Mucosa of rectum (tissue), 2 donors: ENCODE results near the gene FBXL14.

ENCODE experiments used
- H3K27ac ChIP-seq, 2 donors: one replicate each; pipeline ENCODE4 v1.7.0; 2013; ENCODE audit warnings: inconsistent platforms in 2 of 2, low read depth in 2 of 2, low read length in 2 of 2
- H3K27me3 ChIP-seq, 2 donors: one replicate each; pipeline ENCODE4 v1.7.0; 2013; ENCODE audit warnings: low read length in 2 of 2; ENCODE audit not compliant: control insufficient read depth in 2 of 2, insufficient read depth in 2 of 2
- H3K36me3 ChIP-seq, 2 donors: one replicate each; pipeline ENCODE4 v1.7.0; 2013; ENCODE audit warnings: low read length in 2 of 2; ENCODE audit not compliant: control insufficient read depth in 2 of 2, insufficient read depth in 2 of 2
- H3K4me1 ChIP-seq, 2 donors: one replicate each; pipeline ENCODE4 v1.7.0; 2013; ENCODE audit warnings: low read length in 2 of 2, mild to moderate bottlenecking in 1 of 2; ENCODE audit not compliant: control insufficient read depth in 2 of 2, insufficient read depth in 2 of 2
- H3K4me3 ChIP-seq, 2 donors: one replicate each; pipeline ENCODE4 v1.7.0; 2013; ENCODE audit warnings: low read length in 2 of 2
- H3K9ac ChIP-seq, 2 donors: one replicate each; pipeline ENCODE4 v1.7.0; 2013; ENCODE audit warnings: low read length in 2 of 2, low read depth in 1 of 2, mild to moderate bottlenecking in 1 of 2
- H3K9me3 ChIP-seq, 2 donors: one replicate each; pipeline ENCODE4 v1.7.0; 2013; ENCODE audit warnings: low read length in 2 of 2; ENCODE audit not compliant: control insufficient read depth in 2 of 2
- donor health status: healthy.
- donor health status: Normal muscosa, but diverticular disease.

FBXL14 gene

DNA sequence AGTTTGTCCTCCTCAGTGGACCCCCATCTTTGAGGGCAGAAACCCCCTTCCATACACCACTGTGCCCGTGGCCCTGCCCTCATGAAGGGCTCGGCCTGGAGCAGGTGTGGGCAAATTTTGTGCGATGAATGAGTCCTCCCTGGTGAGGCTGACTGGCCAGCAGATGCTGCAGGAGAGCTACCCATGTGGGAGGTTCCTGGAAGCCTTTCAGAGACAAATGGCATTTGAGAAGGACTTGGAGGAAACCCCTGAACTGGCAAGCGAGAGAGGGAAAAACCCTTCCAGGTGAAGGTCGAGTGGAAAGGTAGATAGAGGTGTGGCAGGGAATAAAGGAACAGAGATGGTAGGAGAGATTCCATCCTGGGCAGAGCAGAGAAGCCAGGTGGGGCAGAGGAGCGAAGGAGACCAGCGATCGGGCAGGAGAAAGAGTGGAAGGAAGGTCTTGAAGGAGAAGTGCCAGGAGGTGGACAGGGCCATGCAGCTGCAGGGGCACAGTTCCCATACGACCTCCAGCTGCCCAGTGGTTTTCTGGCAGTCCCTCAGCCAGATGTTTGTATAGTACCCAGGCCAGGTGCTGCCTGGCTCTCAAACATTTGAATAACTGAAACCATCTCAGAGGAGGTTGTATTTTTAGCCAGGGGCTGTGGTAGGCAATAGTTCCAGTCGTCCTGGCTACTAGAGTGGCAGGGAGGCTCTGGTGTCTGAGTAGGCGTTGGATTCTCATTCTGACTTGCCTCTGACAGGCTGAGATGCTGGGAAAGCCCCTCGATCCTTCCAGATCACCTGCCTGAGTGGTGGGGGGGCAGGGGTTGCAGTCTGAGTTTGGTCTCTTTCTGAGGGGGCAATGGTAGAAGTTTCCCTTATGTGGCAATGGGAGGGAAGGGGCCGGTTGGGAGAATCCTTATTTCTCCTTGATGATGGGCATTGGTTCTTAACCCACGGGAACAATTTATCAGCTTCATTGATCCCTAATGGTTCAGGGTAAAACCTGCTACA lies 40.1 kb downstream of the FBXL14 start:
- Histone ChIP-seq H3K27ac (peak overlapping the region in 1 of 2 donors; percentile 58), H3K27me3 (no peaks in the 10 kb centered on the region), H3K9ac (no peak overlapping the region), H3K4me3 (no peak overlapping the region), H3K36me3 (no peaks in the 10 kb centered on the region), H3K9me3 (no peaks in the 10 kb centered on the region), H3K4me1 (peaks cover 3% of the 10 kb centered on the region in 2 donors)

DNA sequence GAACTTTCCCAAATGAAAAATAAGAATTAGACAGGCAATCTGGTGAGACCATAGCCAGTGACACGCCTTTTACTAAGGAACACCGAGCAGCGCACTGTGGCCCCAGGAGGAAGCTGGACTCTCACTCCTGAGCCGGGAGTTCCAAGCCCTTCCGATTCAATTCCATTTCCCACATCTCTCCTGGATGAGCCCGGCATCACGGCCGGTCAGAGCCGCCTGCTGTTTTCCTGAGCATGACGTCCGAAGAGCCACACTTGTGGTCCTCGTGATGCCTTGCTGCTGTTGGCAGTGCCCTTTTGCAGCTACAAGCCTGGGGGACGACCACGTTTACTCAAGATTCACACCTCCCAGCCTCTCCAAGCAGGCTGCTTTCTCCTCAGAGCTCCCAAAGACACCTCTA lies 40.8 kb downstream of the FBXL14 start:
- Histone ChIP-seq H3K36me3 (no peaks in the 10 kb centered on the region), H3K9ac (no peak overlapping the region), H3K27me3 (no peaks in the 10 kb centered on the region), H3K4me1 (peaks cover 3% of the 10 kb centered on the region in 2 donors), H3K9me3 (no peaks in the 10 kb centered on the region), H3K4me3 (no peak overlapping the region), H3K27ac (peak overlapping the region in 1 of 2 donors; percentile 58)

DNA sequence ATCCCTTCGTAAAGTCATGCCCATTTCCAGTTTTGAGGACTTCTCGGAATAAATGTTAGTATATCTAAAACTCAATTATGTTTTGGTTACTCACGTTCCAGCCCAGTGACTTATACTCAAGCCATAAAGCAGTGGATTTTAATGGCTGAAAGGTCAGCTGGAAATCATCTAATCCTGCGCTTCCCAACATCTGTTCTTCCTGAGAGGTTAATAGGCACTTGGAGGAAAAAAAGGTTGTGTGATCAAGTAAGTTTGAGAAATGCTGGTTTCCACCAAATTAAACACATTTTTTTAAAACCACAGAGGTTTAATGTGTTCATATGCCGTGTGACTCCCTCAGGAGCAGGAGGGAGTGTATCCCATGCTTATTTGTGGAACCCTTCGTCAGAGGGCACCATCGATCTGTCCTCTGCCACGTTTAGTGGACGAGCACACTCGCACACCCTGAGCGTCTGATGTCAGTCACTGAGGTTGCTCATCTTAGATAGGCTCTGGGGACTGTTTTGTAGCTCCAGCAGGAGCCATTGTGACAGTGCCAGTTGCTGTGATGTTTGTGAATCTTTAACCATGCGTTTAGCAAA lies 41.4 kb downstream of the FBXL14 start:
- Histone ChIP-seq H3K9ac (no peak overlapping the region), H3K27me3 (no peaks in the 10 kb centered on the region), H3K4me1 (peaks cover 3% of the 10 kb centered on the region in 2 donors), H3K36me3 (no peaks in the 10 kb centered on the region), H3K9me3 (no peaks in the 10 kb centered on the region), H3K27ac (no peak overlapping the region), H3K4me3 (no peak overlapping the region)

DNA sequence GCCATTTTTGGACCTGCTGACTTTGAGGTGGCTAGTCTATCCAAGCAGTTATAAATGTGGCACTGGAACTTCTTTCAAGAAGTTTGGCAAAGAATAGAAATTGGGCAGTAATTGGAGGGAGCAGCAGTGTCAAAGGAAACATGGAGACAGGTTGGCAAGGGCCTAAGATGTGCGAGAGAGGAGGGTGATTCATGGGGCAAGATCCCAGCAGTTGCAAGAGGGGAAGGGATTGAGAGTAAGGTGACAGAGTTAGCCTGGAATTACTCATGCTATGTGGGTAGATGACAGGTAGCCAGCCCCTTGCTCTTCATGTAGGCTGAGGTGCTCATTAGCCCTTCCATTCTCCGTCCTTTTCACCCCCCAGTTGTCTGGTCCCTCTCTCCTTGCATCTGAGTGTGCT lies 42.2 kb downstream of the FBXL14 start:
- Histone ChIP-seq H3K4me1 (peaks cover 3% of the 10 kb centered on the region in 2 donors), H3K9ac (no peak overlapping the region), H3K4me3 (no peak overlapping the region), H3K36me3 (no peaks in the 10 kb centered on the region), H3K9me3 (no peaks in the 10 kb centered on the region), H3K27me3 (no peaks in the 10 kb centered on the region), H3K27ac (peak overlapping the region in 1 of 2 donors; percentile 38)

DNA sequence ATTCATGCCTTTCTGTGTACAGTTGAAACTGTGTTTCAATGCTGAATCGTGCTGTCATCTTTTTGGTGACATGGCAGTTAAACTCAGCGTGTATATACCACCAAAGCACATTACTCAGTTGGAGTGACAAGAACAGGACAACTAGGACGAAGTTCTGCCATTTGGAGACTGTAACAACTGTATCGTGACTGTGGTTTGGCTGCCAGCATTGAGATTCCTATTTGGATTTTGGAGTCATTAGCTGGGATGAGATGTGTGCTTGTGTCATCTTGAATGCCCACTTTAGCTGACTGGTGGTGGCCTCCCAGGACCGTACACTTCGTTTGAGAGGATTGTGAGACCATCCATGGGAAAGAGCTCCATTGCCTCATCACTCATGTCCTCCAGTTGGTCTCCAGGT lies 42.9 kb downstream of the FBXL14 start:
- Histone ChIP-seq H3K4me1 (peaks cover 3% of the 10 kb centered on the region in 2 donors), H3K27me3 (no peaks in the 10 kb centered on the region), H3K9ac (no peak overlapping the region), H3K4me3 (no peak overlapping the region), H3K36me3 (no peaks in the 10 kb centered on the region), H3K9me3 (no peaks in the 10 kb centered on the region), H3K27ac (no peak overlapping the region)

DNA sequence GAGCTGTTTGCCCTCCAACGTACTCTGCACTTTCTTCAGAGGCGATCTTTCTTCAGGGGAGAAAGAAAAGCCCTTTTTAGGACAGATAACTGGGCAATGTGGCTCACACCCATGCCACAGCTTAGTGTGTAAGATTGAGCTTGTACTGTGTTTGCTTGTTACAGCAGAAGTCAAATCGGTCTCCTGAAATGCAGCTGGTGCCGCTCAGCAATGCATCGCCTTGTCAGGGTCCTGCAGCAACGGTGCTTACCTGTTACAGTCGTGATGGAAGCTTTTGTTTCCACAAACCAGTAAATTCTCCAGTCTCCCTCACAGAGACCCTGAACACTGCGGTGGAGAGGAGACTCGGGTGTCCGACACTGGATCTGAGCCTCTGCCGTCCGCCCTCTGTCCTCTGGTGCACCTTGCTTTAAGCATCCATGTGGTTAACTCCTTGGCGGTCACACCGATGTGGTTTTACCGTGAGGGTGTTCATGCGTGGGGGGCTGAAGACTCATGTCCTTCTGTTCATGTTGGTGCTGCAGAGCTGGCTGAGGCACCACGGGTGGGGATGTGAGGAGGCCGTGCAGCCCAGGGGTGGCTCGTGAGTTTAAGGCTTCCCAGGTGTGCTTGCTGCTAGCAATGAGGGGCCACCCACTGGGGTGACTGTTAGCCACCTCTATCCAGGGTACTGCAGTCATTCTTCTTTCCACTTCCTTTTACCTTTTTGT lies 47.3 kb downstream of the FBXL14 start:
- no peak overlapping the region for H3K9ac ChIP-seq
- no peaks in the 10 kb centered on the region for H3K36me3 ChIP-seq
- no peak overlapping the region for H3K27ac ChIP-seq
- H3K4me3 ChIP-seq = no peak overlapping the region
- H3K4me1 ChIP-seq = no peaks in the 10 kb centered on the region
- H3K27me3 ChIP-seq = no peaks in the 10 kb centered on the region
- H3K9me3 ChIP-seq = no peaks in the 10 kb centered on the region

DNA sequence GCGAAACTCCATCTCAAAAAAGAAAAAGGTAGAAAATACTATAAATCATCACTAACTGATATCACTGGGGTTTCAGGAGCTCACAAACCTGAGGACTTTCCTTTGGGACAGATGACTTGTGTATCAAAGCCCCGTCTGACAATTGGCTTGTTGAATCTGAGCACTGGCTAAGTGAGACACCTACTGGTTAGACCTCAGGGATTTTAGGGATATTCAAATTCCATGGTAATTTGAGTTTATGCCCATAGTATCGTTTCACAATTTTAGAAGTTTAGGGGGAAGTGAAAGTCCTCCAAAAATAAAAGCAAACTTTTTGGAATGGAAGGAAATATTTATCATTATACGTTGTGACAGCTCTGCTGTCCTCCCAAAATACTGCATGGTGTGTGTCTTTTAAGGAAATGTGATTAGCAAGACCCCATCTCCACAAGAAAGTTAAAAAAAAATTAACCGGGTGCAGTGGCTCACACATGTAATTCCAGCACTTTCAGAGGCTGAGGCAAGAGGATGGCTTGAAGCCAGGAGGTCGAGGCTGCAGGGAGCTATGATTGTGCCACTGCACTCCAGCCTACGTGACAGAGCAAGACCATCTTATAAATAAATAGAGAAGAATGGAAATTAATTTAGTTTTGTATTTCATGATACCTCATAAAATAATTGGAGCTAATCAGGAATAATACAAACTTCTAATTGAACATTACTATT lies 49.2 kb downstream of the FBXL14 start:
- Histone ChIP-seq H3K36me3 (no peaks in the 10 kb centered on the region), H3K9ac (no peak overlapping the region), H3K27ac (no peak overlapping the region), H3K27me3 (no peaks in the 10 kb centered on the region), H3K4me3 (no peak overlapping the region), H3K9me3 (no peaks in the 10 kb centered on the region), H3K4me1 (no peaks in the 10 kb centered on the region)

DNA sequence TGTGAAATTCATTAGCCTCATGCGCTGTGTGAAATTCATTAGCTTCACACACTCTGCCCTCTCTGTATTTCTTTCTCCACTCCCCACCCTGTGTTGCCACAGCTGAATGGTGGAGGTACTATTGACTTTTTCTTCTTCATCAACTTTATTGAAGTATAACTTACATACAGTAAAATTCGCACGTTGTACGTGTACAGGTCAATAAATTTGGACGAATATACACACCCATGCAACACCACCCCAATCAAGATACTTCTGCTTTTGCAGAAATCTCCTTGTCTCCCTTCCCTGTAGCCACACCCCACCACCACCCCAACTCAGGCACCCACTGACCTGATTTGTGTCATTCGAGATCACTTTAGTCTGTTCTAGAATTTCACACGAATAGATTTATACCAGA lies 51.8 kb downstream of the FBXL14 start:
- Histone ChIP-seq H3K36me3 (no peaks in the 10 kb centered on the region), H3K4me3 (no peak overlapping the region), H3K9ac (no peak overlapping the region), H3K27me3 (peaks cover 0 to 4% of the 10 kb centered on the region in 2 donors), H3K4me1 (no peaks in the 10 kb centered on the region), H3K27ac (no peak overlapping the region), H3K9me3 (no peaks in the 10 kb centered on the region)

DNA sequence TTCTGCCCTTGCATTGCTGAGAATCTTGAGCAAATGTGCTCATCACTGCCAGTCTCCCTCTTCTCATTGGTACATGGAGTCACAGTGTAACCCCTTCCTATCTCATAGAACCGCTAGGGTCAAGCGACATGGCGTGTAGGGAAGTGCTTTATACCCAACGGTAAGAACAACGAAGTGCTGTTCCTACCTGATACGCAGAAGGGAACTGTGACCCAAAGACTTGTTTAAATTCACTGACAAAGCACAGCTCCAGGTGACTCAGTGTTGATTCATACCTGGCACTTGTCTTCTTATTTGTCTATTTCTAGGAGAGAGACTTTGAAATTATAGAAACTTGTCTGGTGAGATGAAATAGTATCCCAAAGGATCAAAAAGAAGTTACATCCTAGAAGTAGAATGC lies 53.7 kb downstream of the FBXL14 start:
- Histone ChIP-seq H3K9me3 (no peaks in the 10 kb centered on the region), H3K27me3 (peaks cover 3 to 8% of the 10 kb centered on the region in 2 donors), H3K9ac (no peak overlapping the region), H3K36me3 (no peaks in the 10 kb centered on the region), H3K27ac (no peak overlapping the region), H3K4me3 (no peak overlapping the region), H3K4me1 (no peaks in the 10 kb centered on the region)
